Glomerular visceral epithelial cell (primary cell): ENCODE measurements around the gene STK11.
"Not testable (repeated sequence)": the region's sequence is repeated elsewhere in the genome, so short reads cannot be mapped to it uniquely, and the experiment has no call there.

ENCODE experiments used
- DNase-seq: peaks from one replicate; pipeline ENCODE4 v3.0.0-alpha.2; 2016; ENCODE audit errors: extremely low spot score

The STK11 gene

GRCh38 chr19:1237027-1237659 is 31.6 kb downstream of the STK11 start:
- no peak for DNase-seq

DNA sequence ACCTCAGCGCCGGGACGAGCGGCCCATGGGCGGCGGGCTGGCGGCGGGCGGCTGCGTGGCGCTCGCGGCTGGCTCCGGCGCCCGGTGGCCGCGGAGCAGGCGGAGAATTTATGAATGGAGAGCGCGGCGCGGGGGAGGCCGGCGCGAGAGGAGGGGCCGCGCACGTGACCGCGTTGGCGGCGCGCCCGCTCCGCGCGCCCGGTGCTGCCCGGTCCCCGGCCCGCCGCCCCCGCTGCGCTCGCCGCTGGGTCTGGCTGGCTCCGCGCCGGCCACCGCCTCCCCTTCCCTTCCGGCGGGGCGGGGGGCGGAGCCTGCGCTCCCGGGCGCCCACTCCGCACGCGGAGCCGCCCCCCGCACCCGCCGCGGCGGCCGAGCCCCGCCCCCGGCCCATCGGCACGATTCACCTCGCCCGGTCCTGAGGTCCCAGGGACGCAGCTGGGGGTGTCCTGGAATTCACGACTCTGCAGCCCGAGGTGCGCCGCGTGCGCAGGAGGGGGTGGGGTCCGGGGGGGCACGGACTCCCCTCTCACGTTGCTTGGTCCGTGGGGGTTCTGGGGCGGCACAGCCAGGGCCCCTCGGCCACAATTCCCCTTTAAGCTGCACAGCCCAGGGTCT is 32.3 kb downstream of the STK11 start, which contains the start of gene CBARP:
CBARP (minus strand) TSS at position 252 of the 615 bp plus-strand sequence. CDS start 1,905 bp downstream, outside the sequence.
- peak; percentile 55 for DNase-seq

GRCh38 chr19:1238369-1239303 is 33.1 kb downstream of the STK11 start:
- DNase-seq: no peak

DNA sequence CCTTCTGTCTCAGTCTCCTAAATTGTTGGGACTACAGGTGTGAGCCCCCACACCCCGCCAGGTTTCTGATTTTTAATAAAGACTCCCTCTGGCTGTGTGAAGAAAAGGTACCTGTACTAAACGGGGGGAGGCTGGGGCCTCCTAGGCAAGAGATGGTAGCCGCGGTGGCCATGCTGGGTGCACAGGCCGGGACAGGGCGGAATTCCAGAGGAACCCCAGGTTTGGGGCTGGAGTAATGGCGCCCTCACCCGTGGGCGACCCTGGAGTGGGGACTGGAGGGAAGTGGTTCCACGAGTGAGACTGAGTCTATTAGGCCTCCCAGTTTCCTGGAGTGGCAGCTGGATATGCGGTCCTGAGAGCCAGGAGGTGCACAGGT is 33.8 kb downstream of the STK11 start:
- no peak for DNase-seq

DNA sequence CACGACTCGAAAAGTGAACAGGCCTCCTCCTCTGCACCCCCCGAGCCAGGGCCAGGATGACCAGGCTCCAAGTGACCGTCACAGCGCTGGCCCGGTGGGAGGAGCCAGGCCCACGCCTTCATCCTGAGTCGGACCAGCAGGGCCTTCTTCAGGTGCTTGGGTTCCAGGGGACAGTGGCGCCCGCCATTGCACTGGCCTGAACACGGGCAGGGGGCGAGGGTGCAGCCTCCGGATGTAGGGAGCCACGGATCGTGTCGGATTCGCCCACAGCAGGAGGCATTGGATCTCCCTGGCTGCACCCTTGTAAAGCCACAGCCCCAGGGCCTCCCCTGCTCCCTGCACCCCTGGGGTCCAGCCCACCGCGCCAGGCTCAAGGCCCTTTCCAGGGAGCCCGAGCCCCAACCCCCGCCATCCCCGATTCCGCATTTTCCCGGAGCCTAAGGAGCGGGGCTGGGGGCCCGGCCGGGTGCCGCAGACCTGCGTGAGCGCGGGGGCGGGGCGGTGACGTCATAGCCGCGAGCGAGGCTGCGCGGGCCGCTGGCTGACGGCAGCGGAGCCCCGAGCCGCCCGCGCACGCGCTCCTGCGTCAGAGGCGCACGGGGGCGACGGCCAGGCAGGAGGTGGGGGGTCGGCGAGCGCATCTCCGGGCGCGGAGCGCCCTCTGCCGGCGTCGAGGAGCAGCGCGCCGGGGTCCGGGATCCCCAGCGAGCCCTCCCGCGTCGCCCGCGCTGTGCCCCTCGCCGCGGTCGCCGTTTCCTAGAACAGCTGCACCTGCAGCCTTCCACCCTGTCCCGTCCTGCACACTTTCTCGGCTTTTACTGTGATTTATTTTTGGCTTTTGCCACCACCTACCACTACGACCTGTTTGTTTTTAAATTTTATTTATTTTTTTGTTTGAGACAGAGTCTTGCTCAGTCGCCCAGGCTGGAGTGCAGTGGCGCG is 34.5 kb downstream of the STK11 start:
- peak; percentile 86 for DNase-seq

DNA sequence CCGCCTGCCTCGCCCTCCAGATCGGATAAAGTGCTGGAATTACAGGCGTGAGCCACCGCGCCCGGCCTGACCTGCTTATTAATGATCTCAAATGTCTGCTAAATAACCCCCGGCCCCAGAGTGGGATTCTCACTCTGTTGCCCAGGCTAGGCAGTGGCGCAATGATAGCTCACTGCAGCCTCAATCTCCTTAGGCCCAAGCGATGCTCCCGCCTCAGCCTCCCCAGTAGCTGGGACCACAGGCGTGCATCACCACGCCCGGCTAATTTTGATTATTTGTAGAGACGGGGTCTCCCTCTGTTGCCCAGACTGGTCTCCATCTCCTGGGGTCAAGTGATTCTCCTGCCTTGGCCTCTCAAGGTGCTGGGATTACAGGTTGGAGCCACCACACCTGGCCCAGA is 35.3 kb downstream of the STK11 start:
- DNase-seq: no peak

DNA sequence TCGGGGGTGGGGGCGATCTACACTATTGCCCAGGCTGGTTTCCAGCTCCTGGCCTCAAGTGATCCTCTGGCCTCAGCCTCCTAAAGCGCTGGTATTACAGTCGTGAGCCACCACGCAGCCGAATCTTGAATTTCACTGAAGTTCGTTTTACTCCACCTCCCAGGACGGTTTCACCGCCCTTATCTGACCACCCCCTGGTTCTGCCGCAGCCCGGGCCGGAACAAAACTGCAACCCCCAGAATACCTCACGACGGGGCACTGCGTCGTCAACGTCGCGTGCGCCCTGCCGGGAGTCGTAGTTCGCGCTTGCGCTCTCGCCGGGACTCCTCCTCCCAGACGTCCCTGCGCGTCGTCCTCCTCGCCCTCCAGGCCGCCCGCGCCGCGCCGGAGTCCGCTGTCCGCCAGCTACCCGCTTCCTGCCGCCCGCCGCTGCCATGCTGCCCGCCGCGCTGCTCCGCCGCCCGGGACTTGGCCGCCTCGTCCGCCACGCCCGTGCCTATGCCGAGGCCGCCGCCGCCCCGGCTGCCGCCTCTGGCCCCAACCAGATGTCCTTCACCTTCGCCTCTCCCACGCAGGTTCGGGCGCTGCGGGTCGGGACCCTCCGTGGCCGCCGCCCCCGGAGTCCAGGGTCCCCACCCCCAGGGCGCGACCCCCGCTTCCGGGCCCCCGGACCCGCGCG is 36.0 kb downstream of the STK11 start, which contains the start of gene ATP5F1D:
ATP5F1D (plus strand) TSS at position 335 of the 679 bp plus-strand sequence; CDS start at position 435, 100 bp downstream.
- DNase-seq: peak; percentile 95

- peak; percentile 84 for DNase-seq
Observed at GRCh38 chr19:1243768-1244692, 38.5 kb downstream of the STK11 start.

- DNase-seq: no peak
Observed at GRCh38 chr19:1244693-1245451, 39.3 kb downstream of the STK11 start.

DNA sequence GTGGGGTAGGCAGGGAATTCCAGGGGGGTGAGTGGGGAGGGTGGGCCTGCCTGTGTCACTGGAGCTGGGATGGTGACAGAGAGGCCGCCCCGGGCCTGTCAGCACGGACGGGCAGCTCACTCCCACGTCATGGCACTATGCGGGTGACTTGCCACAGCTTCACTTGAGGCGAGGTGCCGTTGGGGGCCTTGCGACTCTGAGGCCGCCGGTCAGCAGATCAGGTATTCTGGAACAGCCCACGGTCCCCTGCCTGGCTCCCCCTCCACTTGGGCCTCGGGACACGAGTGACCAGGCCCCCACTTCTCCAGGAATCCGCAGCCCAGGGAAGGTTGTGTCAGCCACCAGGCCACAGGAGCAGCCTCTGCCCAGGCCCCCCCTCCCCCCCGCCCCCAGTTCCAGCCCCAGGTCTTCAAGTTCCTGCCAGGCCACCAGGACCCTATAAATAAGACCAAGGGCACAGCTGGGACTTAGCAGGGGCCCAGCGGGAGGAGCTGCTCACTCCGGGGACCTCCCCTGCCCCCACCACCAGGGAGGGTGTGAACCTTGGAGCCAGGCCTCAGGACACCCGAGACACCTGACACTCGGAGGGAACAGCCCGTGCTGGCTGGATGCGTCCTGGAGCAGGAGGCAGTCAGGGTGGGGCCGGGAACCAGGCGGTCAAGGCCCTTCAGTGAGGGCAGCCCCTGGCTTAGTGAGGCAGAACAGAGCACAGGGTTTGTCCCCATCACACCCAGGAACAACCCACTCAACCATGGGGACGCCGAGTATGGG is 40.1 kb downstream of the STK11 start:
- DNase-seq: no peak

GRCh38 chr19:1246265-1247087 is 40.9 kb downstream of the STK11 start:
- DNase-seq: not testable (repeated sequence)

- DNase-seq: no peak
Observed at GRCh38 chr19:1247748-1248138, 42.2 kb downstream of the STK11 start.

DNA sequence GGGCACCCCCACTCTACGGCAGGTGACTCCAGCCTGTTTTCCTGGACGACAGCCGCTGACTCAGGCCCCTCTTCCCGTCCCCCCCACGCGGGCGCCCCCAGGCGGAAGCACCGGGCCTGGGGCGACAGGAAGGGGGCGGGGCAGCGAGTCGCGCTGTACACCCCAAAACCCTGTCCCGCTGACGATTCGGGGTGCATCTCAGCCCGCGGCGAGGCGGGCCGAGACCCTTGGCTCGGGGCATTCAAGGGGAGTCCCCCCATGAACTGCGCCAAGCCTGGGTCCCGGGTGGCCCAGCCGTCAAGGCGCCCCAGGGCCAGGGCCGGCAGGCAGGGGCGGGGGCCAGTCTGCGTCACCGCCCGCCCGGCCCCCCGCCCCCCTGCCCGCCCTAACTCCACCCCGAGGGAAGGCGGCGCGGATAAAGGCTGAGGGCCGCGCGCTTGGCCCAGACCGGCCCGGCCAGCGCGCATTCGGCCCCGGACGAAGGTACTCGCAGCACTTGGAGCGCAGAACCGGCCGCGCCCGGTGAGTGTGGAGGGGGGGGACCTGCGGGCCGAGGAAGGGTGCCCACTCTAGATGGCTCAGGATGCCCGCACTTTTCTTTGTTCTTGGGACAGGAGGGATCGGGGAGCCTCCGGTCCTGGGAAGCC is 42.7 kb downstream of the STK11 start, which contains the start of gene MIDN:
MIDN (plus strand) TSS at position 445 of the 647 bp plus-strand sequence. CDS start 1,714 bp downstream, outside the sequence.
- DNase-seq: peak; percentile 92

- peak; percentile 80 for DNase-seq
Observed at GRCh38 chr19:1248786-1249297, 43.3 kb downstream of the STK11 start.

- peak; percentile 99 for DNase-seq
Observed at GRCh38 chr19:1249298-1249989, 43.9 kb downstream of the STK11 start.
